WTC11 (cell line): Measurements from ENCODE around the gene FEM1B. TPM values are rescaled to one million over a fixed set of nuclear protein-coding genes. Genes with fewer than 3 reads are reported as not detected.

Source experiments
- ATAC-seq: fragments of 200-7000 bp; cut with Tn5 transposase; 2 replicates; pipeline ENCODE4 v1.10.0; 2021; ENCODE audit warnings: mild to moderate bottlenecking, moderate library complexity
- CTCF ChIA-PET: fragments of 300-600 bp; sonication (Branson Sonifier 250); formaldehyde crosslinking; loops from one replicate; lab custom pipeline; 2021; ENCODE audit warnings: antibody characterized with exemption; lab: Charles Lee
- POLR2A ChIA-PET: fragments of 350-600 bp; sonication (Branson Sonifier 250); formaldehyde crosslinking; loops from one replicate; lab custom pipeline; 2021; ENCODE audit warnings: antibody characterized with exemption; lab: Charles Lee
- DNase-seq: peaks from one replicate; pipeline ENCODE4 v3.0.0; 2021; ENCODE audit warnings: low spot score
- H3K27ac Mint-ChIP-seq: 2 replicates; pipeline ENCODE4 v1.8.0; 2021; ENCODE audit warnings: mixed read lengths
- H3K27me3 Mint-ChIP-seq: 2 replicates; pipeline ENCODE4 v1.8.0; 2021; ENCODE audit warnings: low read depth, mild to moderate bottlenecking, moderate library complexity, mixed read lengths
- H3K36me3 Mint-ChIP-seq: 2 replicates; pipeline ENCODE4 v1.8.0; 2021; ENCODE audit warnings: mixed read lengths
- H3K4me1 Mint-ChIP-seq: 2 replicates; pipeline ENCODE4 v1.8.0; 2022; ENCODE audit warnings: mixed read lengths
- H3K4me3 Mint-ChIP-seq: 2 replicates; pipeline ENCODE4 v1.8.0; 2021; ENCODE audit warnings: mild to moderate bottlenecking, moderate library complexity, mixed read lengths
- H3K9me3 Mint-ChIP-seq: 2 replicates; pipeline ENCODE4 v1.8.0; 2021; ENCODE audit warnings: mixed read lengths
- ATF2 ChIP-seq: sonication (generic); formaldehyde crosslinking; IDR thresholded peaks from 2 replicates; pipeline ENCODE4 v1.8.1; 2022; ENCODE audit warnings: low read depth, missing genetic modification reagents, borderline replicate concordance
- CREM ChIP-seq: sonication (generic); formaldehyde crosslinking; IDR thresholded peaks from 2 replicates; pipeline ENCODE4 v1.8.1; 2022; ENCODE audit warnings: mild to moderate bottlenecking, missing genetic modification reagents, moderate library complexity
- E2F5 ChIP-seq: sonication (generic); formaldehyde crosslinking; IDR thresholded peaks from 2 replicates; pipeline ENCODE4 v1.8.1; 2022; ENCODE audit warnings: mild to moderate bottlenecking, moderate library complexity, missing genetic modification reagents
- ETV6 ChIP-seq: sonication (generic); formaldehyde crosslinking; IDR thresholded peaks from 2 replicates; pipeline ENCODE4 v1.8.1; 2022; ENCODE audit warnings: mild to moderate bottlenecking, missing genetic modification reagents
- FOXJ3 ChIP-seq: sonication (generic); formaldehyde crosslinking; IDR thresholded peaks from 2 replicates; pipeline ENCODE4 v1.9.0; 2021; ENCODE audit warnings: missing genetic modification reagents, mild to moderate bottlenecking, borderline replicate concordance
- GABPB1 ChIP-seq: sonication (generic); formaldehyde crosslinking; IDR thresholded peaks from 2 replicates; pipeline ENCODE4 v1.8.1; 2023; ENCODE audit warnings: mild to moderate bottlenecking, missing genetic modification reagents
- GTF2I ChIP-seq: fragments of 250-450 bp; sonication (Bioruptor Pico); conservative IDR thresholded peaks from 2 replicates; pipeline ENCODE4 v1.4.0; 2021; ENCODE audit warnings: mild to moderate bottlenecking
- HMGA2 ChIP-seq: fragments of 250-450 bp; sonication (Bioruptor Pico); IDR thresholded peaks from 2 replicates; pipeline ENCODE4 v1.4.0; 2021; ENCODE audit warnings: mild to moderate bottlenecking, moderate library complexity
- JAZF1 ChIP-seq: fragments of 250-450 bp; sonication (Bioruptor Pico); IDR thresholded peaks from 2 replicates; pipeline ENCODE4 v1.9.0; 2021; ENCODE audit warnings: moderate library complexity, mild to moderate bottlenecking, inconsistent platforms
- JUN ChIP-seq: sonication (generic); formaldehyde crosslinking; IDR thresholded peaks from 2 replicates; pipeline ENCODE4 v1.8.0; 2023; ENCODE audit warnings: mild to moderate bottlenecking, missing genetic modification reagents
- NFYB ChIP-seq: sonication (generic); formaldehyde crosslinking; conservative IDR thresholded peaks from 2 replicates; pipeline ENCODE4 v1.8.0; 2022; ENCODE audit warnings: low read depth, missing genetic modification reagents
- NR3C1 ChIP-seq: sonication (generic); formaldehyde crosslinking; conservative IDR thresholded peaks from 2 replicates; pipeline ENCODE4 v1.8.1; 2023; ENCODE audit warnings: low read depth, mild to moderate bottlenecking, missing genetic modification reagents
- RELA ChIP-seq: sonication (generic); formaldehyde crosslinking; IDR thresholded peaks from 2 replicates; pipeline ENCODE4 v1.8.1; 2022; ENCODE audit warnings: missing genetic modification reagents, mild to moderate bottlenecking, borderline replicate concordance
- SMAD3 ChIP-seq: sonication (generic); formaldehyde crosslinking; IDR thresholded peaks from 2 replicates; pipeline ENCODE4 v1.8.0; 2022; ENCODE audit warnings: missing genetic modification reagents, mild to moderate bottlenecking, borderline replicate concordance
- TEAD4 ChIP-seq: sonication (generic); formaldehyde crosslinking; IDR thresholded peaks from 2 replicates; pipeline ENCODE4 v1.8.0; 2022; ENCODE audit warnings: mild to moderate bottlenecking, missing genetic modification reagents
- ZNF121 ChIP-seq: sonication (generic); formaldehyde crosslinking; IDR thresholded peaks from 2 replicates; pipeline ENCODE4 v1.8.0; 2023; ENCODE audit warnings: missing genetic modification reagents
- total RNA-seq: library from RNA; stranded (reverse); gene quantifications from 3 replicates; pipeline ENCODE4 v1.2.3, GENCODE V29; 2021
- TF ChIP-seq, protein P1 (sequence below): fragments of 250-450 bp; sonication (Bioruptor Pico); IDR thresholded peaks from 2 replicates; pipeline ENCODE4 v2.1.2; 2022; ENCODE audit warnings: mild to moderate bottlenecking, moderate library complexity
- TF ChIP-seq, protein P2 (sequence below): sonication (generic); formaldehyde crosslinking; IDR thresholded peaks from 2 replicates; pipeline ENCODE4 v1.8.0; 2022; ENCODE audit warnings: mild to moderate bottlenecking, missing genetic modification reagents
- TF ChIP-seq, protein P3 (sequence below): sonication (generic); formaldehyde crosslinking; IDR thresholded peaks from 2 replicates; pipeline ENCODE4 v1.8.1; 2023; ENCODE audit warnings: mild to moderate bottlenecking, missing genetic modification reagents
- TF ChIP-seq, protein P4 (sequence below): sonication (generic); formaldehyde crosslinking; IDR thresholded peaks from 2 replicates; pipeline ENCODE4 v1.8.0; 2023; ENCODE audit warnings: missing genetic modification reagents
- TF ChIP-seq, protein P5 (sequence below): sonication (generic); formaldehyde crosslinking; IDR thresholded peaks from 2 replicates; pipeline ENCODE4 v1.8.1; 2023; ENCODE audit warnings: mild to moderate bottlenecking, missing genetic modification reagents, moderate library complexity
- TF ChIP-seq, protein P6 (sequence below): sonication (generic); formaldehyde crosslinking; IDR thresholded peaks from 2 replicates; pipeline ENCODE4 v1.8.0; 2023; ENCODE audit warnings: mild to moderate bottlenecking, missing genetic modification reagents

Gene FEM1B
- total RNA-seq, 1 experiment from 2014 or later = 64.8 TPM

GRCh38 chr15:68318931-68319909 lies 41.7 kb downstream of the FEM1B start (continued):
- TF ChIP-seq, protein P1, sequence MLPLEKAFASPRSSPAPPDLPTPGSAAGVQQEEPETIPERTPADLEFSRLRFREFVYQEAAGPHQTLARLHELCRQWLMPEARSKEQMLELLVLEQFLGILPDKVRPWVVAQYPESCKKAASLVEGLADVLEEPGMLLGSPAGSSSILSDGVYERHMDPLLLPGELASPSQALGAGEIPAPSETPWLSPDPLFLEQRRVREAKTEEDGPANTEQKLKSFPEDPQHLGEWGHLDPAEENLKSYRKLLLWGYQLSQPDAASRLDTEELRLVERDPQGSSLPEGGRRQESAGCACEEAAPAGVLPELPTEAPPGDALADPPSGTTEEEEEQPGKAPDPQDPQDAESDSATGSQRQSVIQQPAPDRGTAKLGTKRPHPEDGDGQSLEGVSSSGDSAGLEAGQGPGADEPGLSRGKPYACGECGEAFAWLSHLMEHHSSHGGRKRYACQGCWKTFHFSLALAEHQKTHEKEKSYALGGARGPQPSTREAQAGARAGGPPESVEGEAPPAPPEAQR (CRISPR knock-in tag) = no peak
- TF ChIP-seq ZNF121 (no peak), RELA (no peak)
- TF ChIP-seq, protein P2, sequence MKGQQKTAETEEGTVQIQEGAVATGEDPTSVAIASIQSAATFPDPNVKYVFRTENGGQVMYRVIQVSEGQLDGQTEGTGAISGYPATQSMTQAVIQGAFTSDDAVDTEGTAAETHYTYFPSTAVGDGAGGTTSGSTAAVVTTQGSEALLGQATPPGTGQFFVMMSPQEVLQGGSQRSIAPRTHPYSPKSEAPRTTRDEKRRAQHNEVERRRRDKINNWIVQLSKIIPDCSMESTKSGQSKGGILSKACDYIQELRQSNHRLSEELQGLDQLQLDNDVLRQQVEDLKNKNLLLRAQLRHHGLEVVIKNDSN (CRISPR knock-in tag) = no peak

DNA sequence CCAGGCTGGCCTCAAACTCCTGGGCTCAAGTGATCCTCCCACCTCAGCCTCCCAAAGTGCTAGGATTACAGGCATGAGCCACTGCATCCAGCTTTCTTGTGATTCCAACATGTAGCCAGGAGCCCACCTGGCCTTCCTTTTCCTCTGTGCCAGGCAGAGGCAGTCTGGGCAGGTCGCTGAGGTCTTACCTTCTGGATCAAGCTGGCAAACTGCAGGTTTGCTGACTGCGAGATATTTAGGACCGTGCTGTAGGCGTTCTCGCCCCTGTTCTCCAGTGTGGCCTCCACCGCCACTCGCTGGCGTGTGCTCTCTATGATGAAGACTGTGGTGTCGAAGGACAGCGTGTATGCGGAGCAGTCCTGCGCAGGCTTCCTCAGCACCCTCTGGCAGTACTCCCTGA lies 42.5 kb downstream of the FEM1B start:
- Mint-ChIP-seq H3K27me3 (no peaks in the 10 kb centered on the region), H3K27ac (no peak overlapping the region), H3K36me3 (no peaks in the 10 kb centered on the region)
- POLR2A ChIA-PET = no interaction called here
- no peak for ATAC-seq
- TF ChIP-seq GTF2I (no peak), NFYB (CRISPR knock-in tag) (no peak), ATF2 (CRISPR knock-in tag) (no peak), FOXJ3 (CRISPR knock-in tag) (no peak), E2F5 (CRISPR knock-in tag) (no peak), TEAD4 (CRISPR knock-in tag) (no peak), NR3C1 (CRISPR knock-in tag) (no peak)
- TF ChIP-seq, protein P3, sequence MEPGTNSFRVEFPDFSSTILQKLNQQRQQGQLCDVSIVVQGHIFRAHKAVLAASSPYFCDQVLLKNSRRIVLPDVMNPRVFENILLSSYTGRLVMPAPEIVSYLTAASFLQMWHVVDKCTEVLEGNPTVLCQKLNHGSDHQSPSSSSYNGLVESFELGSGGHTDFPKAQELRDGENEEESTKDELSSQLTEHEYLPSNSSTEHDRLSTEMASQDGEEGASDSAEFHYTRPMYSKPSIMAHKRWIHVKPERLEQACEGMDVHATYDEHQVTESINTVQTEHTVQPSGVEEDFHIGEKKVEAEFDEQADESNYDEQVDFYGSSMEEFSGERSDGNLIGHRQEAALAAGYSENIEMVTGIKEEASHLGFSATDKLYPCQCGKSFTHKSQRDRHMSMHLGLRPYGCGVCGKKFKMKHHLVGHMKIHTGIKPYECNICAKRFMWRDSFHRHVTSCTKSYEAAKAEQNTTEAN (CRISPR knock-in tag) = no peak
- TF ChIP-seq, all 79 proteins: peak for 0
- no peaks in the 10 kb centered on the region for H3K9me3 Mint-ChIP-seq
- DNase-seq = no peak
- no peak overlapping the region for H3K4me3 Mint-ChIP-seq
- CTCF ChIA-PET = interaction anchor here (1.0 to 1.7 kb wide), 3 partner anchors 13 to 23 kb away, joined by 3 to 6 read pairs (median 3); no protein-coding TSS in a partner anchor
- H3K4me1 Mint-ChIP-seq = peaks cover 19% of the 10 kb centered on the region

DNA sequence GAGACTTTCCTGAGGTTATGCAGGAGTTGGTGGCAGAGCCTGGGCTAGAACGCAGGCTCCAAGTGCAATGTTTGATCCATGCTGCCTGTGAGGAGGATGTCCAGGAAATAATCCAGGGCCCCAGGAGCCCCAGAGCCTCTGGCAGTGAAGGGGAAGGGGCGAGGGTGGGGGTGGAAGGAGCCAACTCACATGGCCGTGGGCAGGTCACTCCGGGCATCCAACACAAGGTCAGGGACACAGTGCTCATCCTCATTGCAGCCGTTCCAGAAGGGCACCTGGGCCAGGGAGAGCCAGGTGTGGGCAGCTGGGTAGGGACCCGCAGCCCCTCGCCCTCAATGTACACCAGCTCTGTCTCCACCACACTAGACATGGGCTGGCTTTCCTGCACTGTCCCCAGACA lies 43.7 kb downstream of the FEM1B start:
- DNase-seq (no peak), ATAC-seq (no peak)
- ChIA-PET CTCF (interaction anchor here (0.6 to 2.1 kb wide), 2 partner anchors 15 to 68 kb away, joined by 3 to 5 read pairs; no protein-coding TSS in a partner anchor), POLR2A (no interaction called here)
- H3K36me3 Mint-ChIP-seq = no peaks in the 10 kb centered on the region
- TF ChIP-seq, protein P4, sequence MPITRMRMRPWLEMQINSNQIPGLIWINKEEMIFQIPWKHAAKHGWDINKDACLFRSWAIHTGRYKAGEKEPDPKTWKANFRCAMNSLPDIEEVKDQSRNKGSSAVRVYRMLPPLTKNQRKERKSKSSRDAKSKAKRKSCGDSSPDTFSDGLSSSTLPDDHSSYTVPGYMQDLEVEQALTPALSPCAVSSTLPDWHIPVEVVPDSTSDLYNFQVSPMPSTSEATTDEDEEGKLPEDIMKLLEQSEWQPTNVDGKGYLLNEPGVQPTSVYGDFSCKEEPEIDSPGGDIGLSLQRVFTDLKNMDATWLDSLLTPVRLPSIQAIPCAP (CRISPR knock-in tag) = no peak
- TF ChIP-seq CREM (CRISPR knock-in tag) (no peak), ZNF121 (no peak), JAZF1 (CRISPR knock-in tag) (no peak), GABPB1 (CRISPR knock-in tag) (no peak), HMGA2 (CRISPR knock-in tag) (no peak), SMAD3 (CRISPR knock-in tag) (no peak), ETV6 (CRISPR knock-in tag) (no peak), JUN (CRISPR knock-in tag) (no peak)
- TF ChIP-seq, protein P5, sequence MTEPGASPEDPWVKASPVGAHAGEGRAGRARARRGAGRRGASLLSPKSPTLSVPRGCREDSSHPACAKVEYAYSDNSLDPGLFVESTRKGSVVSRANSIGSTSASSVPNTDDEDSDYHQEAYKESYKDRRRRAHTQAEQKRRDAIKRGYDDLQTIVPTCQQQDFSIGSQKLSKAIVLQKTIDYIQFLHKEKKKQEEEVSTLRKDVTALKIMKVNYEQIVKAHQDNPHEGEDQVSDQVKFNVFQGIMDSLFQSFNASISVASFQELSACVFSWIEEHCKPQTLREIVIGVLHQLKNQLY = no peak
- TF ChIP-seq, protein P6, sequence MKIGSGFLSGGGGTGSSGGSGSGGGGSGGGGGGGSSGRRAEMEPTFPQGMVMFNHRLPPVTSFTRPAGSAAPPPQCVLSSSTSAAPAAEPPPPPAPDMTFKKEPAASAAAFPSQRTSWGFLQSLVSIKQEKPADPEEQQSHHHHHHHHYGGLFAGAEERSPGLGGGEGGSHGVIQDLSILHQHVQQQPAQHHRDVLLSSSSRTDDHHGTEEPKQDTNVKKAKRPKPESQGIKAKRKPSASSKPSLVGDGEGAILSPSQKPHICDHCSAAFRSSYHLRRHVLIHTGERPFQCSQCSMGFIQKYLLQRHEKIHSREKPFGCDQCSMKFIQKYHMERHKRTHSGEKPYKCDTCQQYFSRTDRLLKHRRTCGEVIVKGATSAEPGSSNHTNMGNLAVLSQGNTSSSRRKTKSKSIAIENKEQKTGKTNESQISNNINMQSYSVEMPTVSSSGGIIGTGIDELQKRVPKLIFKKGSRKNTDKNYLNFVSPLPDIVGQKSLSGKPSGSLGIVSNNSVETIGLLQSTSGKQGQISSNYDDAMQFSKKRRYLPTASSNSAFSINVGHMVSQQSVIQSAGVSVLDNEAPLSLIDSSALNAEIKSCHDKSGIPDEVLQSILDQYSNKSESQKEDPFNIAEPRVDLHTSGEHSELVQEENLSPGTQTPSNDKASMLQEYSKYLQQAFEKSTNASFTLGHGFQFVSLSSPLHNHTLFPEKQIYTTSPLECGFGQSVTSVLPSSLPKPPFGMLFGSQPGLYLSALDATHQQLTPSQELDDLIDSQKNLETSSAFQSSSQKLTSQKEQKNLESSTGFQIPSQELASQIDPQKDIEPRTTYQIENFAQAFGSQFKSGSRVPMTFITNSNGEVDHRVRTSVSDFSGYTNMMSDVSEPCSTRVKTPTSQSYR (CRISPR knock-in tag) = no peak
- no peaks in the 10 kb centered on the region for H3K9me3 Mint-ChIP-seq
- H3K4me1 Mint-ChIP-seq = peaks cover 7% of the 10 kb centered on the region
- H3K4me3 Mint-ChIP-seq = no peak overlapping the region
- no peak overlapping the region for H3K27ac Mint-ChIP-seq
- H3K27me3 Mint-ChIP-seq = no peaks in the 10 kb centered on the region; the same call in 1 of the 2 replicates
